Activated naive CD4-positive, alpha-beta T cell treated with anti-CD3 and anti-CD28 coated beads for 36 hours (primary cell): ENCODE results near the gene RAD51AP2. TPM values are rescaled to one million over a fixed set of nuclear protein-coding genes. Genes with fewer than 3 reads are reported as not detected.

ENCODE experiments used
- CTCF ChIA-PET: fragments of 350-600 bp; sonication (Branson Sonifier 250); formaldehyde crosslinking; loops from one replicate; lab custom pipeline; 2021; ENCODE audit warnings: antibody characterized with exemption; lab: Charles Lee
- DNase-seq: peaks from one replicate; pipeline ENCODE4 v3.0.0-alpha.2; 2020
- H3K27ac Mint-ChIP-seq: one replicate; pipeline ENCODE4 v1.8.0; 2021; ENCODE audit warnings: mild to moderate bottlenecking, mixed read lengths
- H3K27me3 Mint-ChIP-seq: one replicate; pipeline ENCODE4 v1.8.0; 2021; ENCODE audit warnings: low read depth, mixed read lengths
- H3K36me3 Mint-ChIP-seq: one replicate; pipeline ENCODE4 v1.8.0; 2021; ENCODE audit warnings: low read depth, mixed read lengths
- H3K4me1 Mint-ChIP-seq: one replicate; pipeline ENCODE4 v1.8.0; 2021; ENCODE audit warnings: low read depth, mixed read lengths
- H3K4me3 Mint-ChIP-seq: one replicate; pipeline ENCODE4 v1.8.0; 2021; ENCODE audit warnings: mild to moderate bottlenecking, moderate library complexity, mixed read lengths
- H3K9me3 Mint-ChIP-seq: one replicate; pipeline ENCODE4 v1.8.0; 2021; ENCODE audit warnings: mixed read lengths
- intact Hi-C: fragments of 100-400 bp; cut with micrococcal nuclease; formaldehyde crosslinking; loops from one replicate; pipeline ENCODE4 v1.15.1; 2023
- total RNA-seq, 2 experiments: library from RNA; stranded (reverse); gene quantifications; one replicate each; pipeline ENCODE4 v1.2.3, GENCODE V29; 2021

RAD51AP2 gene
- total RNA-seq, 2 experiments from 2014 or later = not detected

DNA sequence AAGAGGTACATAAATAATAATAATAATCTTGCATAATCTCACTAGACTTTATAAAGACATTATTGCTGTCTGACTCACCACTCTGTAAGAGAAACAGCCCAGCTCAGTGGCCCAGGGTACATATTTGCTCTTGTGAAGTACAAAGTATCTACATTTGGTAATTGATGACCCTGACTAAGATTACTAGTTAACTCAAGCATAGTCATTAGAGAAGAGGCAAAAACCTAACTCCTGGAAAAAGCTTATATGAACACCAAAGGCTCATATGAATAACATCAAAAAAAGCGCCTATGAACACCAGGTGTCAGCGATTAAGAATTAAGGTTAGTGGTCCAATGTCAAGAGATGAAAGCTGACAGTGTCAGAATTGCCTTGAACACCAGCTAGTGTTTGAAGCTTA, 38.4 kb downstream of the RAD51AP2 start:
- no peaks in the 10 kb centered on the region for H3K36me3 Mint-ChIP-seq
- intact Hi-C loops = no loop called here
- DNase-seq = no peak
- no peak overlapping the region for H3K27ac Mint-ChIP-seq
- no peaks in the 10 kb centered on the region for H3K4me1 Mint-ChIP-seq
- CTCF ChIA-PET = interaction anchor here (1.0 kb wide), 1 partner anchor 10 kb away, joined by 3 read pairs; no protein-coding TSS in a partner anchor
- H3K4me3 Mint-ChIP-seq = no peak overlapping the region
- H3K9me3 Mint-ChIP-seq = peaks cover 2% of the 10 kb centered on the region
- H3K27me3 Mint-ChIP-seq = no peaks in the 10 kb centered on the region

DNA sequence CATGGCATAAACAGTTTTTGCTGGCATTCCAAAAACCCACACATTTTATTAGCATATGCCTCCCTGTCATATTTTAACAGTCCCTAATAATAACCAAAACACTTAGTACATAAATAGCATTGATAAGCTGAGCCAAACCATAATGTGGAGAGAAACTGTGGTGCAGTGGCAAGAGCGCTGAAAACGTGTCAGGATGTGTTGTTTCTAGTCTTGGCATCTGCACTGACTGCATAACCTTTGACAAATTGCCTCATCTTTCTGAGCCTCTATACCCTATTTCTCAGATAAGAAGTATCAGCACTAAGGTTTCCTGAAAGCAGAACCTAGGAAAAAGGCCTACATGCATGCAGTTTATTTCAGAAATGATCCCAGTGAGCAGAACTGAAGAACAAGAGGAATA, 41.4 kb downstream of the RAD51AP2 start:
- CTCF ChIA-PET = no interaction called here
- intact Hi-C loops = no loop called here
- H3K27me3 Mint-ChIP-seq = no peaks in the 10 kb centered on the region

DNA sequence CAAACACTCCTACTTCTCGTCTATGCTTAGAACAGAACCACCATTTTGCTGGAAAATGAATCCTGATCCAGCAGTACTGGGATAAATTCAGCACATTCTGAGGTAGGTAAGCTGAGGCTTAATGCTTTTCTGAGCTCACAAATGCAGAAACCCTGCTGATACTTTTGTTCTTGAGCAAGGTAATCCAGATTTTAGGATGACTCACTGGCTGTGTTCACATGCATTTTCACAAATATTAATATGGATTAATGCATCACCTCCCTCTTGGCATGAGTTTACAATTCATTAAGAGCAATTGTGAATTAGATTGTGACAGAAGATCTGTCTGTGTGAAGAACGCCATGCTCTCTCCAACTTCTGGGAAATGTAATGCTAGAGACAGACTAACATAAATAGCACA, 42.2 kb downstream of the RAD51AP2 start:
- DNase-seq = no peak
- intact Hi-C loops = no loop called here
- H3K36me3 Mint-ChIP-seq = no peaks in the 10 kb centered on the region
- H3K9me3 Mint-ChIP-seq = peaks cover 4% of the 10 kb centered on the region
- H3K27ac Mint-ChIP-seq = no peak overlapping the region
- no peak overlapping the region for H3K4me3 Mint-ChIP-seq
- CTCF ChIA-PET = no interaction called here
- H3K27me3 Mint-ChIP-seq = no peaks in the 10 kb centered on the region
- H3K4me1 Mint-ChIP-seq = no peaks in the 10 kb centered on the region

More for the DNA sequence above, 41.4 kb downstream of the RAD51AP2 start:
- Mint-ChIP-seq H3K27ac (no peak overlapping the region), H3K4me3 (no peak overlapping the region), H3K36me3 (no peaks in the 10 kb centered on the region), H3K4me1 (no peaks in the 10 kb centered on the region), H3K9me3 (peaks cover 2% of the 10 kb centered on the region)
- DNase-seq = no peak

DNA sequence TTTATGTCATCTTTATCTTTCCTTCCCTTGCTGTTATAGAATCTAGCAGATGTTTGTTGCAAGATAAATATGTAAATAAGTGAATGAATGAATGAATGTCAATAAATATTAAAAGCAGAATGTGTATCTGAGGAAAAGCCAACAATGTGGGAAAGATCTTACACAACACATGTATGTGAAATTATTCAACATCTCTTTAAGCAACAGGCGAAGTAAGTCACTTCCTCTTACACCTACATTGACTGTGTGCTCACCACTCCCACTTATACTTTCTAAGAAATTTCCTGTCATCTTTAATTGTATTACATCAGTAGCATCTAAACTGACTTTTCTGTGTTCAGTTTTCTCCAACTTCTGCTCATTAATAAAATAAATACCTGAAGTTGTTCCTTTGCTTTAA, 43.0 kb downstream of the RAD51AP2 start:
- intact Hi-C loops = no loop called here
- CTCF ChIA-PET = no interaction called here
- Mint-ChIP-seq H3K4me1 (no peaks in the 10 kb centered on the region), H3K36me3 (no peaks in the 10 kb centered on the region), H3K27ac (no peak overlapping the region), H3K4me3 (no peak overlapping the region), H3K9me3 (peaks cover 9% of the 10 kb centered on the region), H3K27me3 (no peaks in the 10 kb centered on the region)
- no peak for DNase-seq

DNA sequence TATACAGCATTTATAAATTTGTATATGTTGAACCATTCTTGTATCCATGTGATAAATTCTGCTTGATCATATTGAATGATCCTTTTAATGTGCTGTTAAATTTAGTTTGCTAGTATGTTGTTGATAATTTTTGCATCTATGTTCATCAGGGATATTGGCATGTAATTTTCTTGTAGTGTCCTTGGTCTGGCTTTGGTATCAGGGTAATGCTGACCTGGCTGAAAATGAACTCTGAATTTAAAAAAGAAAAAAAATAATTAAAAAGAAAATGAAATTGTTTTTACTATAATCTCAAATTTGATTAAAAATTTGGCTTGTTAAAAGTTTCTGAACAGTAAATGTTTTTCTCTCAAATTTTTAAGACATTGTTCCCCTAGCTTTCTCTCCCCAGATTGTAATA, 46.3 kb downstream of the RAD51AP2 start:
- CTCF ChIA-PET = no interaction called here
- Mint-ChIP-seq H3K36me3 (no peaks in the 10 kb centered on the region), H3K27me3 (no peaks in the 10 kb centered on the region), H3K4me3 (no peak overlapping the region), H3K4me1 (no peaks in the 10 kb centered on the region), H3K27ac (no peak overlapping the region), H3K9me3 (peaks cover 20% of the 10 kb centered on the region)
- intact Hi-C loops = loop anchor here (5.0 kb wide), 1 partner anchor 200 kb away; no protein-coding TSS in a partner anchor
- DNase-seq = no peak

DNA sequence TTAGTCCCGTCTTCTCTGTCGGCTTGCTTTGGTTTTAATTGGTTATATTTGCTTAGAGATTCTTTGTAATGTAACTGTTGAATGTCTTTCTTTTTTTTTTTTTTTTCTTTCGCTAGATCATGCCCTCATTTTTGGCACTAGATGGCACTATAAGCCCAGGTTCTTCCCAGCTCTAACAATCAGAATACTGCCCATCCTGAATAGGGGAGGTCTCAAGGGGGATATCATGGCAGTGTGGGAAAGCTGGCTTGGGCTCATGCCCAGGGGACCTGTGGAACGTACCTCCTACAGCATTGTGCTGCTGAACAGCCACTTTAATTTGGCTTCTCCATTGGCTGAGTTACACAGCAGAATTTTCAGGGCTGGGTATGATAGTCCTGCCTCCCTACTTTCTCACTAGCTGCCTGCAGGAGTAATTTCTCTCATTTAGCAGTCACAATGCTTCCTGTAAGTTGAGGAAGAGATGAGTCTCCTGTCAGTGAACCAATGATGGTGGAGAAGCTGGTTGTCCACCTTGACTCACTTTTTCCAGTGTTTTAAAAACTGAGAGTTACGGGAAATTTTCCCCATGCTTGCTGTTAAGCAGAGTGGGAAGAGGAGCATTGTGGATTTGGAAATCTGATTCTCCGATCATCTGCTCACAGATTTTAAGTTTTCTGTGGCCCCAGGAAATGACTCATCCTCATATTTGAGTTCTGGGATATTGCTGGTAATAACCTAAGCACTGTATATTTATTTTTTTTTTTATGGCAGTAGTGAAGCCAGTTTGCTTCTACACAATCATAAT, 47.2 kb downstream of the RAD51AP2 start:
- CTCF ChIA-PET = interaction anchor here (0.7 kb wide), 2 partner anchors 8 to 15 kb away, joined by 3 to 6 read pairs; no protein-coding TSS in a partner anchor
- Mint-ChIP-seq H3K27me3 (no peaks in the 10 kb centered on the region), H3K9me3 (peaks cover 21% of the 10 kb centered on the region), H3K36me3 (no peaks in the 10 kb centered on the region), H3K27ac (no peak overlapping the region), H3K4me1 (no peaks in the 10 kb centered on the region), H3K4me3 (no peak overlapping the region)
- intact Hi-C loops = loop anchor here (5.0 kb wide), 1 partner anchor 201 kb away; no protein-coding TSS in a partner anchor
- DNase-seq = no peak

DNA sequence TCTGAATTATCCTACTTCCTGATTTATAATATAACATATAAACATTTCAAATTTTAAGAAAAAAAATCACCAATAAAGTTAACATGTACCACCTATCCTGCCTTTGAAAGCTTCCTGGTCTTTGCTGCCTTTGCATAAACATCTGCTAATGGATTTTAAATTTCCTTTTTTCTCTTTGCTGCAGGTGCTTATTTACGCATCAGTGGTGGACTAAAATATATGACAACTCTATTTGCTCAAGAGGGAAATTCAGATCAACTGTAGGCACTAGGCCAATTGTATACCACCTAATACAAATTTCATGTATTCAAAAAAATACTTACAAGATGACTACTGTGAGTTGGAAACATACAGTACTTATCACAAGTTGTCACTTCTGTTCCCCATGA, 57.2 kb downstream of the RAD51AP2 start:
- H3K27ac Mint-ChIP-seq = no peak overlapping the region
- no peaks in the 10 kb centered on the region for H3K4me1 Mint-ChIP-seq
- DNase-seq = no peak
- no peak overlapping the region for H3K4me3 Mint-ChIP-seq
- intact Hi-C loops = no loop called here
- CTCF ChIA-PET = no interaction called here
- H3K27me3 Mint-ChIP-seq = no peaks in the 10 kb centered on the region
- no peaks in the 10 kb centered on the region for H3K36me3 Mint-ChIP-seq
- H3K9me3 Mint-ChIP-seq = no peaks in the 10 kb centered on the region

Other genes starting within 250 kb of the RAD51AP2 start
- not detected for gene VSNL1, start 22.3 kb upstream of the RAD51AP2 start, total RNA-seq
- gene SMC6, start 235.4 kb upstream of the RAD51AP2 start, total RNA-seq = 10 to 100 TPM; 21.6 to 22.8 TPM
- 10 to 100 TPM; 13.4 to 15.5 TPM for gene GEN1, start 235.7 kb upstream of the RAD51AP2 start, total RNA-seq